HL-60 (cell line): ENCODE results near the gene BBS5.
A peak's percentile ranks its signal among the peaks of the same experiment; 100 is the strongest.

ENCODE experiments used
- DNase-seq, 2 experiments: peaks; one replicate each; pipeline ENCODE4 v3.0.0-alpha.2; 2010 to 2020; ENCODE audit warnings: low read depth in 1 of 2, low spot score in 1 of 2
- H3K27ac ChIP-seq: fragments of 250-450 bp; sonication (Bioruptor Pico); replicated peaks from 2 replicates; pipeline ENCODE4 v1.5.1; 2020; ENCODE audit warnings: mild to moderate bottlenecking, moderate library complexity
- H3K27me3 ChIP-seq: fragments of 250-450 bp; sonication (Bioruptor Pico); 2 replicates; pipeline ENCODE4 v1.5.1; 2021; ENCODE audit warnings: mild to moderate bottlenecking, moderate library complexity; ENCODE audit not compliant: insufficient read depth, poor library complexity, severe bottlenecking
- H3K4me3 ChIP-seq: replicated peaks from 2 replicates; pipeline ENCODE4 v1.5.1; 2011; ENCODE audit warnings: mild to moderate bottlenecking, control low read depth, low read length; ENCODE audit not compliant: insufficient read depth
- GABPA ChIP-seq: IDR thresholded peaks from 2 replicates; pipeline ENCODE4 v1.6.1; 2012; ENCODE audit warnings: low read depth
- POLR2AphosphoS5 ChIP-seq: IDR thresholded peaks from 2 replicates; pipeline ENCODE4 v1.6.1; 2012; ENCODE audit warnings: low read depth
- SPI1 ChIP-seq: IDR thresholded peaks from 2 replicates; pipeline ENCODE4 v1.6.1; 2012; ENCODE audit warnings: low read depth, mild to moderate bottlenecking, borderline replicate concordance
- TF ChIP-seq, protein P1 (sequence below): IDR thresholded peaks from 2 replicates; pipeline ENCODE4 v1.6.1; 2012; ENCODE audit warnings: low read depth; ENCODE audit not compliant: insufficient replicate concordance
- TF ChIP-seq, protein P2 (sequence below): IDR thresholded peaks from one replicate; pipeline ENCODE4 v1.5.1; 2011; ENCODE audit warnings: low read length, control low read depth, inconsistent platforms; ENCODE audit not compliant: insufficient read depth

Gene BBS5

DNA sequence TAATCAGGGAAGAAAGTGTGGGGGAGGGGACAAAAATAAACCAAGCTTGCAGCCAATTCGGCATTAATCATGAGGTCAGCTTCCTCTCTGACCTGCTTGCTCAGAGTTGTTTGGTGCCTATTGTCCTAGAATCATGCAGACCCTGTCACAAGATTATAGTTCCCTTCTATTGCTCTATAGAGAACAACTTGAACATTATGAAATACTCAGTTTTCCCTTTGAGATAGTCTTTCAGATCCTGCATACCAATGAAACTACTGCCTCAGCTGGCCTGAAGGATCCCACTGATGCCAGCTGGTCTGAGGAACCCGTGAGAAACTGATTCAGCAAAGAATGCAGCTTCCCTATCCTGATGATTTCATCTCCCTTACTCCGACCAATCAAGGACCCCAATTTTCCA is 955 bp upstream of the BBS5 start:
- TF ChIP-seq GABPA (no peak), POLR2AphosphoS5 (no peak), SPI1 (no peak)
- TF ChIP-seq, protein P1, sequence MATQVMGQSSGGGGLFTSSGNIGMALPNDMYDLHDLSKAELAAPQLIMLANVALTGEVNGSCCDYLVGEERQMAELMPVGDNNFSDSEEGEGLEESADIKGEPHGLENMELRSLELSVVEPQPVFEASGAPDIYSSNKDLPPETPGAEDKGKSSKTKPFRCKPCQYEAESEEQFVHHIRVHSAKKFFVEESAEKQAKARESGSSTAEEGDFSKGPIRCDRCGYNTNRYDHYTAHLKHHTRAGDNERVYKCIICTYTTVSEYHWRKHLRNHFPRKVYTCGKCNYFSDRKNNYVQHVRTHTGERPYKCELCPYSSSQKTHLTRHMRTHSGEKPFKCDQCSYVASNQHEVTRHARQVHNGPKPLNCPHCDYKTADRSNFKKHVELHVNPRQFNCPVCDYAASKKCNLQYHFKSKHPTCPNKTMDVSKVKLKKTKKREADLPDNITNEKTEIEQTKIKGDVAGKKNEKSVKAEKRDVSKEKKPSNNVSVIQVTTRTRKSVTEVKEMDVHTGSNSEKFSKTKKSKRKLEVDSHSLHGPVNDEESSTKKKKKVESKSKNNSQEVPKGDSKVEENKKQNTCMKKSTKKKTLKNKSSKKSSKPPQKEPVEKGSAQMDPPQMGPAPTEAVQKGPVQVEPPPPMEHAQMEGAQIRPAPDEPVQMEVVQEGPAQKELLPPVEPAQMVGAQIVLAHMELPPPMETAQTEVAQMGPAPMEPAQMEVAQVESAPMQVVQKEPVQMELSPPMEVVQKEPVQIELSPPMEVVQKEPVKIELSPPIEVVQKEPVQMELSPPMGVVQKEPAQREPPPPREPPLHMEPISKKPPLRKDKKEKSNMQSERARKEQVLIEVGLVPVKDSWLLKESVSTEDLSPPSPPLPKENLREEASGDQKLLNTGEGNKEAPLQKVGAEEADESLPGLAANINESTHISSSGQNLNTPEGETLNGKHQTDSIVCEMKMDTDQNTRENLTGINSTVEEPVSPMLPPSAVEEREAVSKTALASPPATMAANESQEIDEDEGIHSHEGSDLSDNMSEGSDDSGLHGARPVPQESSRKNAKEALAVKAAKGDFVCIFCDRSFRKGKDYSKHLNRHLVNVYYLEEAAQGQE = no peak
- TF ChIP-seq, protein P2, sequence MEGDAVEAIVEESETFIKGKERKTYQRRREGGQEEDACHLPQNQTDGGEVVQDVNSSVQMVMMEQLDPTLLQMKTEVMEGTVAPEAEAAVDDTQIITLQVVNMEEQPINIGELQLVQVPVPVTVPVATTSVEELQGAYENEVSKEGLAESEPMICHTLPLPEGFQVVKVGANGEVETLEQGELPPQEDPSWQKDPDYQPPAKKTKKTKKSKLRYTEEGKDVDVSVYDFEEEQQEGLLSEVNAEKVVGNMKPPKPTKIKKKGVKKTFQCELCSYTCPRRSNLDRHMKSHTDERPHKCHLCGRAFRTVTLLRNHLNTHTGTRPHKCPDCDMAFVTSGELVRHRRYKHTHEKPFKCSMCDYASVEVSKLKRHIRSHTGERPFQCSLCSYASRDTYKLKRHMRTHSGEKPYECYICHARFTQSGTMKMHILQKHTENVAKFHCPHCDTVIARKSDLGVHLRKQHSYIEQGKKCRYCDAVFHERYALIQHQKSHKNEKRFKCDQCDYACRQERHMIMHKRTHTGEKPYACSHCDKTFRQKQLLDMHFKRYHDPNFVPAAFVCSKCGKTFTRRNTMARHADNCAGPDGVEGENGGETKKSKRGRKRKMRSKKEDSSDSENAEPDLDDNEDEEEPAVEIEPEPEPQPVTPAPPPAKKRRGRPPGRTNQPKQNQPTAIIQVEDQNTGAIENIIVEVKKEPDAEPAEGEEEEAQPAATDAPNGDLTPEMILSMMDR = no peak
- no peak overlapping the region for H3K27ac ChIP-seq
- no peaks in the 10 kb centered on the region for H3K27me3 ChIP-seq
- DNase-seq = no peak
- no peak overlapping the region for H3K4me3 ChIP-seq

DNA sequence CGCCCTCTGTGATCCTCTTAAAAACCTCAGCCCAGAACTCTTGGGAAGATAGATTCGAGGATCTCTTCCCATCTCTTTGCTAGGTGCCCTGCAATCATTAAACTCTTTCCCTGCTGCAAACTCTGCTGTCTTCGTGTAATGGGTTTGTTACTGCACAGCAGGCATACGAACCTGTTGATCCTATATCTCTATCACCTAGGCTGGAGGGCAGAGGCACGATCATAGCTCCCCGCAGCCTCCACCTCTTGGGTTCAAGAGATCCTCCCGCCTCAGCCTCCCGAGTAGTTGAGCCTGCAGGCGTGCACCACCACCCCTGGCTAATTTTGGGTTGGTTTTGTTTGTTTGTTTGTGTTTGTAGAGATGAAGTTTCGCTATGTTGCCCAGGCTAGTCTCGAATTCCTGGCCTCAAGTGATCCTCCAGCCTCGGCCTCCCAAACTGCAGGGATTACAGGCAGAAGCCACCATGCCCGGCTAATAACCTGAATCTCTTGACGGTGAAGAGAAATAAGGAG is 493 bp upstream of the BBS5 start:
- H3K27ac ChIP-seq = peak overlapping the region; percentile 8; the same call in 1 of the 2 replicates
- DNase-seq = no peak

DNA sequence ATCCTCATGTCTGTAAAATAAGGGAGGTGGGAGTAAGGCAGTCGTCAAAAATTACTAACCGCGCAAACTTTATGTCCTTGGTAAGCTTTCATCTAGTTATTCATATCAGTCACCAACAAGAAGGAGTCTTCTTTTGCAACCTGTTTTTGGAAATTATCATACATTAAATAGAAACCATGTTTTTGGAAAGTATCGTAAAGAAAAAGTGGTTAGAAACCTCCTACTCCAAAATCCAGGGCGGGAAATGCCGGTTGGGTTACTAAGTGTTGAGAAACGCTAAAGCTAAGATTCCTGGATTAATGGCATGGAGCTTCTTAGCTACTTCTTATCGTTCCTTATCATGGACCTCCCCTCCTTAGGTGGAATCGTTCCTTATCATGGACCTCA is 778 bp downstream of the BBS5 start:
- TF ChIP-seq GABPA = no peak
- no peaks in the 10 kb centered on the region for H3K27me3 ChIP-seq
- H3K4me3 ChIP-seq = peak overlapping the region; percentile 99
- H3K27ac ChIP-seq = no peak overlapping the region
- DNase-seq = no peak

More for the DNA sequence above, 493 bp upstream of the BBS5 start:
- no peaks in the 10 kb centered on the region for H3K27me3 ChIP-seq
- H3K4me3 ChIP-seq = peak overlapping the region; percentile 99
- TF ChIP-seq SPI1 = no peak
- TF ChIP-seq, protein P2 = no peak
- TF ChIP-seq, protein P1 = no peak
- no peak for TF ChIP-seq GABPA
- TF ChIP-seq POLR2AphosphoS5 = no peak

DNA sequence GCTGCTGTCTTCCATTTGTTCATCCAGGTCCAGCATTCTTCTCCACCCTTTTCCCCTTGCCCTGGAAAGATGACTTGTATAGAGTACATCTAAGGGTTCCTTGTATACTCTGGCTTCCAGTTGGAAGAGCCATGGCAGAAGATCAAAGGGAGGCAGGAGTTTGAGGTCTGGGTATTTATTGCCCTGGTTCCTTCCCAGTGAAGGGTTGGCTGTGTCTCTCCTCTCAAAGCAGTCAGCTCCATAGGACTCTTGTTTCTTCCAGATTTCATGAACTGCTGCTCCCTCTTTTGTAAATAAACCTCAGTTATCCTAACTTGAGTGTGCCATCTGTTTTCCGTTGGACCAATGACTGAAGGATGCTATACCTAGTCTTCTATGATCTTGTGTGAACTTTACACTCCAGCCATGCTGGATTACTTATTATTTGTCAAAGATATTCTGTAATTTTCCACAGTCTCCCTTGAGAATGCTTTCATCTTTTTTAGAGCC is 6.4 kb downstream of the BBS5 start:
- no peak overlapping the region for H3K27ac ChIP-seq
- no peaks in the 10 kb centered on the region for H3K27me3 ChIP-seq
- TF ChIP-seq POLR2AphosphoS5 (no peak), GABPA (no peak), SPI1 (no peak)
- TF ChIP-seq, protein P2 = no peak
- TF ChIP-seq, protein P1 = no peak
- DNase-seq = no peak
- no peak overlapping the region for H3K4me3 ChIP-seq
